Endothelial cell of hepatic sinusoid (primary cell): ENCODE data around the gene CDC14A.
"Not testable (repeated sequence)": the region's sequence is repeated elsewhere in the genome, so short reads cannot be mapped to it uniquely, and the experiment has no call there.

Experiments
- in situ Hi-C: cut with HindIII; loops from 2 replicates; pipeline ENCODE4 v1.10.0; 2017; ENCODE audit warnings: low sequenced_read_pairs

Gene CDC14A

GRCh38 chr1:100397681-100398080, 45.4 kb downstream of the CDC14A start:
- in situ Hi-C loops, result no loop called here

GRCh38 chr1:100398648-100399047, 46.3 kb downstream of the CDC14A start:
- in situ Hi-C loops, result no loop called here

GRCh38 chr1:100400404-100400803, 48.1 kb downstream of the CDC14A start:
- in situ Hi-C loops, result no loop called here

GRCh38 chr1:100404821-100405220, 52.5 kb downstream of the CDC14A start:
- in situ Hi-C loops, result no loop called here

- in situ Hi-C loops, result not testable (repeated sequence)
Observed at GRCh38 chr1:100405902-100406301, 53.6 kb downstream of the CDC14A start.

- in situ Hi-C loops, result not testable (repeated sequence)
Observed at GRCh38 chr1:100407390-100407789, 55.1 kb downstream of the CDC14A start.

- in situ Hi-C loops, result no loop called here
Observed at GRCh38 chr1:100411019-100411418, 58.7 kb downstream of the CDC14A start.

GRCh38 chr1:100411574-100411973, 59.3 kb downstream of the CDC14A start:
- in situ Hi-C loops, result no loop called here

GRCh38 chr1:100413035-100413434, 60.7 kb downstream of the CDC14A start:
- in situ Hi-C loops, result no loop called here

- in situ Hi-C loops, result no loop called here
Observed at GRCh38 chr1:100414693-100415497, 62.6 kb downstream of the CDC14A start.

- in situ Hi-C loops, result no loop called here
Observed at GRCh38 chr1:100415498-100415778, 63.1 kb downstream of the CDC14A start.

GRCh38 chr1:100419072-100419471, 66.8 kb downstream of the CDC14A start:
- in situ Hi-C loops, result no loop called here

GRCh38 chr1:100422065-100422464, 69.8 kb downstream of the CDC14A start:
- in situ Hi-C loops, result no loop called here

- in situ Hi-C loops, result no loop called here
Observed at GRCh38 chr1:100423832-100424337, 71.6 kb downstream of the CDC14A start.

- in situ Hi-C loops, result loop anchor here (5.0 kb wide), 1 partner anchor 626 kb away; no protein-coding TSS in a partner anchor
Observed at GRCh38 chr1:100428160-100428559, 75.9 kb downstream of the CDC14A start.

- in situ Hi-C loops, result no loop called here
Observed at GRCh38 chr1:100430325-100430756, 78.0 kb downstream of the CDC14A start.

GRCh38 chr1:100431954-100432353, 79.6 kb downstream of the CDC14A start:
- in situ Hi-C loops, result no loop called here

GRCh38 chr1:100433563-100433962, 81.3 kb downstream of the CDC14A start:
- in situ Hi-C loops, result no loop called here

- in situ Hi-C loops, result no loop called here
Observed at GRCh38 chr1:100434831-100435230, 82.5 kb downstream of the CDC14A start.

GRCh38 chr1:100438375-100438774, 86.1 kb downstream of the CDC14A start:
- in situ Hi-C loops, result no loop called here

- in situ Hi-C loops, result no loop called here
Observed at GRCh38 chr1:100438789-100439188, 86.5 kb downstream of the CDC14A start.

GRCh38 chr1:100440075-100440809, 87.9 kb downstream of the CDC14A start:
- in situ Hi-C loops, result no loop called here
